GM23338 (cell line): ENCODE measurements around the gene RFX4. TPM values are rescaled to one million over a fixed set of nuclear protein-coding genes. Genes with fewer than 3 reads are reported as not detected.

Experiments used
- ATAC-seq: fragments of 200-7000 bp; cut with Tn5 transposase; 3 replicates; pipeline ENCODE4 v1.9.1; 2020
- DNase-seq: peaks from one replicate; pipeline ENCODE4 v3.0.0-alpha.2; 2015; ENCODE audit warnings: low spot score
- H2AFZ ChIP-seq: fragments of 200-600 bp; sonication (generic); 2 replicates; pipeline ENCODE4 v1.8.0; 2016; ENCODE audit warnings: antibody characterized with exemption, mild to moderate bottlenecking, moderate library complexity
- H3F3A ChIP-seq: fragments of 200-600 bp; sonication (generic); replicated peaks from 2 replicates; pipeline ENCODE4 v1.8.0; 2017; ENCODE audit warnings: antibody characterized with exemption, mixed run types, low read depth
- H3K27ac ChIP-seq: fragments of 200-600 bp; sonication (generic); 2 replicates; pipeline ENCODE4 v1.6.1; 2016; ENCODE audit warnings: low read depth
- H3K27me3 ChIP-seq: fragments of 200-600 bp; sonication (generic); 2 replicates; pipeline ENCODE4 v1.8.0; 2016; ENCODE audit warnings: mild to moderate bottlenecking, mixed run types, moderate library complexity; ENCODE audit not compliant: insufficient read depth
- H3K36me3 ChIP-seq: fragments of 200-600 bp; sonication (generic); 2 replicates; pipeline ENCODE4 v1.8.0; 2016; ENCODE audit warnings: mild to moderate bottlenecking; ENCODE audit not compliant: insufficient read depth
- H3K4me1 ChIP-seq: fragments of 200-600 bp; sonication (generic); 2 replicates; pipeline ENCODE4 v1.8.0; 2016; ENCODE audit warnings: mild to moderate bottlenecking, moderate library complexity; ENCODE audit not compliant: insufficient read depth
- H3K4me2 ChIP-seq: fragments of 200-600 bp; sonication (generic); 2 replicates; pipeline ENCODE4 v1.7.1; 2017; ENCODE audit warnings: mixed run types
- H3K4me3 ChIP-seq: fragments of 200-600 bp; sonication (generic); 2 replicates; pipeline ENCODE4 v1.6.1; 2016; ENCODE audit warnings: mixed run types
- H3K79me2 ChIP-seq: fragments of 200-600 bp; sonication (generic); replicated peaks from 2 replicates; pipeline ENCODE4 v1.8.0; 2017; ENCODE audit warnings: mild to moderate bottlenecking; ENCODE audit not compliant: insufficient read depth
- H3K9me2 ChIP-seq: fragments of 200-600 bp; sonication (generic); 2 replicates; pipeline ENCODE4 v1.8.0; 2017; ENCODE audit not compliant: insufficient read depth
- H4K20me1 ChIP-seq: fragments of 200-600 bp; sonication (generic); replicated peaks from 2 replicates; pipeline ENCODE4 v1.8.0; 2017; ENCODE audit warnings: mild to moderate bottlenecking; ENCODE audit not compliant: insufficient read depth
- H3K27ac Mint-ChIP-seq: 2 replicates; pipeline ENCODE4 v1.8.0; 2020; ENCODE audit warnings: inconsistent platforms, mild to moderate bottlenecking, moderate library complexity, mixed read lengths
- H3K27me3 Mint-ChIP-seq: 3 replicates; pipeline ENCODE4 v1.8.0; 2022; ENCODE audit warnings: low read depth, mild to moderate bottlenecking, moderate library complexity, mixed read lengths, inconsistent platforms; ENCODE audit not compliant: insufficient read depth, poor library complexity
- H3K36me3 Mint-ChIP-seq: 3 replicates; pipeline ENCODE4 v1.8.0; 2021; ENCODE audit warnings: low read depth, mild to moderate bottlenecking, inconsistent platforms, moderate library complexity, mixed read lengths
- H3K4me1 Mint-ChIP-seq: 3 replicates; pipeline ENCODE4 v1.8.0; 2020; ENCODE audit warnings: mild to moderate bottlenecking, inconsistent platforms, mixed read lengths
- H3K4me3 Mint-ChIP-seq: 3 replicates; pipeline ENCODE4 v1.8.0; 2021; ENCODE audit warnings: moderate library complexity, mild to moderate bottlenecking, inconsistent platforms, mixed read lengths
- H3K9me3 Mint-ChIP-seq: 3 replicates; pipeline ENCODE4 v1.8.0; 2020; ENCODE audit warnings: moderate library complexity, mild to moderate bottlenecking, inconsistent platforms, mixed read lengths
- CREB1 ChIP-seq: fragments of 250-450 bp; sonication (Bioruptor Pico); IDR thresholded peaks from 2 replicates; pipeline ENCODE4 v1.5.0; 2020; ENCODE audit warnings: low read depth, mild to moderate bottlenecking, moderate library complexity
- EZH2 ChIP-seq: fragments of 200-600 bp; sonication (generic); IDR thresholded peaks from one replicate; pipeline ENCODE4 v1.8.0; 2017; ENCODE audit warnings: antibody characterized with exemption, mild to moderate bottlenecking, low read depth; ENCODE audit not compliant: unreplicated experiment
- EZH2phosphoT487 ChIP-seq: fragments of 200-600 bp; sonication (generic); IDR thresholded peaks from one replicate; pipeline ENCODE4 v1.8.1; 2018; ENCODE audit warnings: antibody characterized with exemption; ENCODE audit not compliant: unreplicated experiment
- JUNB ChIP-seq: IDR thresholded peaks from one replicate; pipeline ENCODE4 v1.6.1; 2016; ENCODE audit warnings: antibody characterized with exemption; ENCODE audit not compliant: unreplicated experiment
- NANOG ChIP-seq: IDR thresholded peaks from 2 replicates; pipeline ENCODE4 v1.6.1; 2016; ENCODE audit warnings: antibody characterized with exemption, borderline replicate concordance
- POLR2AphosphoS5 ChIP-seq: IDR thresholded peaks from 2 replicates; pipeline ENCODE4 v1.6.1; 2016; ENCODE audit warnings: antibody characterized with exemption, low read depth
- STAT1 ChIP-seq: IDR thresholded peaks from one replicate; pipeline ENCODE4 v1.6.1; 2016; ENCODE audit warnings: antibody characterized with exemption; ENCODE audit not compliant: unreplicated experiment
- ZNF114 ChIP-seq: fragments of 250-450 bp; sonication (Bioruptor Pico); IDR thresholded peaks from 2 replicates; pipeline ENCODE4 v1.5.0; 2020; ENCODE audit warnings: mild to moderate bottlenecking, moderate library complexity
- ZNF331 ChIP-seq: fragments of 250-450 bp; sonication (Bioruptor Pico); IDR thresholded peaks from 2 replicates; pipeline ENCODE4 v1.5.0; 2020; ENCODE audit warnings: low read depth, mild to moderate bottlenecking, moderate library complexity
- polyA plus RNA-seq: library from polyadenylated mRNA; unstranded; fragments of >200 nt; fragmentation: Nextera tagmentation; extraction: Ambion mirVana; gene quantifications from 2 replicates; pipeline ENCODE4 v1.2.1, GENCODE V29; 2016
- total RNA-seq: library from RNA; depleted of rRNA; stranded (reverse); fragments of >200 nt; shearing (Covaris generic); gene quantifications from 2 replicates; pipeline ENCODE4 v1.2.3, GENCODE V29; 2014
- TF ChIP-seq, protein P1 (sequence below): IDR thresholded peaks from 2 replicates; pipeline ENCODE4 v1.6.1; 2016; ENCODE audit warnings: antibody characterized with exemption
- TF ChIP-seq, protein P2 (sequence below), 2 experiments: fragments of 200-600 bp in 1 of 2; sonication (generic) in 1 of 2; conservative IDR thresholded peaks; 2 replicates each; pipeline versions ENCODE4 v1.5.1 to v1.6.1; 2016 to 2017; ENCODE audit warnings: antibody characterized with exemption in 2 of 2, low read depth in 2 of 2, mild to moderate bottlenecking in 2 of 2, moderate library complexity in 1 of 2
- TF ChIP-seq, protein P3 (sequence below): IDR thresholded peaks from one replicate; pipeline ENCODE4 v1.6.1; 2018; ENCODE audit warnings: antibody characterized with exemption; ENCODE audit not compliant: unreplicated experiment
- TF ChIP-seq, protein P4 (sequence below): fragments of 250-450 bp; sonication (Bioruptor Pico); IDR thresholded peaks from 2 replicates; pipeline ENCODE4 v1.5.0; 2020; ENCODE audit warnings: mild to moderate bottlenecking, moderate library complexity

Gene RFX4
- total and polyA plus RNA-seq, 2 experiments from 2014 or later, result 0.23 TPM; not detected in 1

DNA sequence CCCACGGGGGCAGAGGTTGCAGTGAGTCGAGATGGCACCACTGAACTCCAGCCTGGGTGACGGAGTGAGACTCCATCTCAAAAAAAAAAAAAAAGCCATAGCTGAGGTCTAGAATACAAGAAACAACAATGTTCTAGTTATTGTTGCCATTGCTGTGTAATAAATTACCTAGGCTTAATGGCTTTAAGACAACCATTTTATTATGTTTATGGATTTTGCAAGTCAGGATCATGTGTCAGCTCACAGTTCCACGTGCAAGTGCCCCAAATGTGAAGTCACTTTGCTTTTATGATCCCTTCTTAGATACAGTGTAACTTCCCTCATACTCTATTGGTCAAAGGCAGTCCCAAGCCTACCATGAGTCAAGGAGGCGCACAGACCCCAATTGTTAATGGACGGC, 142.1 kb downstream of the RFX4 start:
- no peak for ATAC-seq
- Histone ChIP-seq H4K20me1 (no peaks in the 10 kb centered on the region), H3K9me2 (no peaks in the 10 kb centered on the region), H3K27ac (no peak overlapping the region), H2AFZ (no peak overlapping the region), H3K79me2 (no peaks in the 10 kb centered on the region), H3K4me3 (no peak overlapping the region), H3K36me3 (no peaks in the 10 kb centered on the region), H3K27me3 (no peaks in the 10 kb centered on the region), H3F3A (no peaks in the 10 kb centered on the region), H3K4me2 (no peak overlapping the region), H3K4me1 (no peaks in the 10 kb centered on the region)
- Mint-ChIP-seq H3K9me3 (no peaks in the 10 kb centered on the region), H3K4me3 (no peak overlapping the region), H3K27ac (no peak overlapping the region), H3K4me1 (peaks cover 19% of the 10 kb centered on the region), H3K36me3 (no peaks in the 10 kb centered on the region), H3K27me3 (peaks cover 2% of the 10 kb centered on the region)
- no peak for TF ChIP-seq ZNF114 (CRISPR knock-in tag)
- TF ChIP-seq, protein P1, sequence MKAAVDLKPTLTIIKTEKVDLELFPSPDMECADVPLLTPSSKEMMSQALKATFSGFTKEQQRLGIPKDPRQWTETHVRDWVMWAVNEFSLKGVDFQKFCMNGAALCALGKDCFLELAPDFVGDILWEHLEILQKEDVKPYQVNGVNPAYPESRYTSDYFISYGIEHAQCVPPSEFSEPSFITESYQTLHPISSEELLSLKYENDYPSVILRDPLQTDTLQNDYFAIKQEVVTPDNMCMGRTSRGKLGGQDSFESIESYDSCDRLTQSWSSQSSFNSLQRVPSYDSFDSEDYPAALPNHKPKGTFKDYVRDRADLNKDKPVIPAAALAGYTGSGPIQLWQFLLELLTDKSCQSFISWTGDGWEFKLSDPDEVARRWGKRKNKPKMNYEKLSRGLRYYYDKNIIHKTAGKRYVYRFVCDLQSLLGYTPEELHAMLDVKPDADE, result no peak
- no peak for TF ChIP-seq STAT1
- no peak for TF ChIP-seq POLR2AphosphoS5
- no peak for TF ChIP-seq ZNF331 (CRISPR knock-in tag)
- TF ChIP-seq, protein P2, sequence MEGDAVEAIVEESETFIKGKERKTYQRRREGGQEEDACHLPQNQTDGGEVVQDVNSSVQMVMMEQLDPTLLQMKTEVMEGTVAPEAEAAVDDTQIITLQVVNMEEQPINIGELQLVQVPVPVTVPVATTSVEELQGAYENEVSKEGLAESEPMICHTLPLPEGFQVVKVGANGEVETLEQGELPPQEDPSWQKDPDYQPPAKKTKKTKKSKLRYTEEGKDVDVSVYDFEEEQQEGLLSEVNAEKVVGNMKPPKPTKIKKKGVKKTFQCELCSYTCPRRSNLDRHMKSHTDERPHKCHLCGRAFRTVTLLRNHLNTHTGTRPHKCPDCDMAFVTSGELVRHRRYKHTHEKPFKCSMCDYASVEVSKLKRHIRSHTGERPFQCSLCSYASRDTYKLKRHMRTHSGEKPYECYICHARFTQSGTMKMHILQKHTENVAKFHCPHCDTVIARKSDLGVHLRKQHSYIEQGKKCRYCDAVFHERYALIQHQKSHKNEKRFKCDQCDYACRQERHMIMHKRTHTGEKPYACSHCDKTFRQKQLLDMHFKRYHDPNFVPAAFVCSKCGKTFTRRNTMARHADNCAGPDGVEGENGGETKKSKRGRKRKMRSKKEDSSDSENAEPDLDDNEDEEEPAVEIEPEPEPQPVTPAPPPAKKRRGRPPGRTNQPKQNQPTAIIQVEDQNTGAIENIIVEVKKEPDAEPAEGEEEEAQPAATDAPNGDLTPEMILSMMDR (conservative IDR thresholded peaks at IDR 0.05; ENCODE audit: low read depth in 2 of 2), result no peak
- no peak for TF ChIP-seq NANOG
- TF ChIP-seq JUNB, result no peak
- TF ChIP-seq, protein P3, sequence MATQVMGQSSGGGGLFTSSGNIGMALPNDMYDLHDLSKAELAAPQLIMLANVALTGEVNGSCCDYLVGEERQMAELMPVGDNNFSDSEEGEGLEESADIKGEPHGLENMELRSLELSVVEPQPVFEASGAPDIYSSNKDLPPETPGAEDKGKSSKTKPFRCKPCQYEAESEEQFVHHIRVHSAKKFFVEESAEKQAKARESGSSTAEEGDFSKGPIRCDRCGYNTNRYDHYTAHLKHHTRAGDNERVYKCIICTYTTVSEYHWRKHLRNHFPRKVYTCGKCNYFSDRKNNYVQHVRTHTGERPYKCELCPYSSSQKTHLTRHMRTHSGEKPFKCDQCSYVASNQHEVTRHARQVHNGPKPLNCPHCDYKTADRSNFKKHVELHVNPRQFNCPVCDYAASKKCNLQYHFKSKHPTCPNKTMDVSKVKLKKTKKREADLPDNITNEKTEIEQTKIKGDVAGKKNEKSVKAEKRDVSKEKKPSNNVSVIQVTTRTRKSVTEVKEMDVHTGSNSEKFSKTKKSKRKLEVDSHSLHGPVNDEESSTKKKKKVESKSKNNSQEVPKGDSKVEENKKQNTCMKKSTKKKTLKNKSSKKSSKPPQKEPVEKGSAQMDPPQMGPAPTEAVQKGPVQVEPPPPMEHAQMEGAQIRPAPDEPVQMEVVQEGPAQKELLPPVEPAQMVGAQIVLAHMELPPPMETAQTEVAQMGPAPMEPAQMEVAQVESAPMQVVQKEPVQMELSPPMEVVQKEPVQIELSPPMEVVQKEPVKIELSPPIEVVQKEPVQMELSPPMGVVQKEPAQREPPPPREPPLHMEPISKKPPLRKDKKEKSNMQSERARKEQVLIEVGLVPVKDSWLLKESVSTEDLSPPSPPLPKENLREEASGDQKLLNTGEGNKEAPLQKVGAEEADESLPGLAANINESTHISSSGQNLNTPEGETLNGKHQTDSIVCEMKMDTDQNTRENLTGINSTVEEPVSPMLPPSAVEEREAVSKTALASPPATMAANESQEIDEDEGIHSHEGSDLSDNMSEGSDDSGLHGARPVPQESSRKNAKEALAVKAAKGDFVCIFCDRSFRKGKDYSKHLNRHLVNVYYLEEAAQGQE, result no peak
- TF ChIP-seq EZH2phosphoT487, result no peak
- TF ChIP-seq CREB1, result no peak
- no peak for TF ChIP-seq EZH2
- TF ChIP-seq, protein P4, sequence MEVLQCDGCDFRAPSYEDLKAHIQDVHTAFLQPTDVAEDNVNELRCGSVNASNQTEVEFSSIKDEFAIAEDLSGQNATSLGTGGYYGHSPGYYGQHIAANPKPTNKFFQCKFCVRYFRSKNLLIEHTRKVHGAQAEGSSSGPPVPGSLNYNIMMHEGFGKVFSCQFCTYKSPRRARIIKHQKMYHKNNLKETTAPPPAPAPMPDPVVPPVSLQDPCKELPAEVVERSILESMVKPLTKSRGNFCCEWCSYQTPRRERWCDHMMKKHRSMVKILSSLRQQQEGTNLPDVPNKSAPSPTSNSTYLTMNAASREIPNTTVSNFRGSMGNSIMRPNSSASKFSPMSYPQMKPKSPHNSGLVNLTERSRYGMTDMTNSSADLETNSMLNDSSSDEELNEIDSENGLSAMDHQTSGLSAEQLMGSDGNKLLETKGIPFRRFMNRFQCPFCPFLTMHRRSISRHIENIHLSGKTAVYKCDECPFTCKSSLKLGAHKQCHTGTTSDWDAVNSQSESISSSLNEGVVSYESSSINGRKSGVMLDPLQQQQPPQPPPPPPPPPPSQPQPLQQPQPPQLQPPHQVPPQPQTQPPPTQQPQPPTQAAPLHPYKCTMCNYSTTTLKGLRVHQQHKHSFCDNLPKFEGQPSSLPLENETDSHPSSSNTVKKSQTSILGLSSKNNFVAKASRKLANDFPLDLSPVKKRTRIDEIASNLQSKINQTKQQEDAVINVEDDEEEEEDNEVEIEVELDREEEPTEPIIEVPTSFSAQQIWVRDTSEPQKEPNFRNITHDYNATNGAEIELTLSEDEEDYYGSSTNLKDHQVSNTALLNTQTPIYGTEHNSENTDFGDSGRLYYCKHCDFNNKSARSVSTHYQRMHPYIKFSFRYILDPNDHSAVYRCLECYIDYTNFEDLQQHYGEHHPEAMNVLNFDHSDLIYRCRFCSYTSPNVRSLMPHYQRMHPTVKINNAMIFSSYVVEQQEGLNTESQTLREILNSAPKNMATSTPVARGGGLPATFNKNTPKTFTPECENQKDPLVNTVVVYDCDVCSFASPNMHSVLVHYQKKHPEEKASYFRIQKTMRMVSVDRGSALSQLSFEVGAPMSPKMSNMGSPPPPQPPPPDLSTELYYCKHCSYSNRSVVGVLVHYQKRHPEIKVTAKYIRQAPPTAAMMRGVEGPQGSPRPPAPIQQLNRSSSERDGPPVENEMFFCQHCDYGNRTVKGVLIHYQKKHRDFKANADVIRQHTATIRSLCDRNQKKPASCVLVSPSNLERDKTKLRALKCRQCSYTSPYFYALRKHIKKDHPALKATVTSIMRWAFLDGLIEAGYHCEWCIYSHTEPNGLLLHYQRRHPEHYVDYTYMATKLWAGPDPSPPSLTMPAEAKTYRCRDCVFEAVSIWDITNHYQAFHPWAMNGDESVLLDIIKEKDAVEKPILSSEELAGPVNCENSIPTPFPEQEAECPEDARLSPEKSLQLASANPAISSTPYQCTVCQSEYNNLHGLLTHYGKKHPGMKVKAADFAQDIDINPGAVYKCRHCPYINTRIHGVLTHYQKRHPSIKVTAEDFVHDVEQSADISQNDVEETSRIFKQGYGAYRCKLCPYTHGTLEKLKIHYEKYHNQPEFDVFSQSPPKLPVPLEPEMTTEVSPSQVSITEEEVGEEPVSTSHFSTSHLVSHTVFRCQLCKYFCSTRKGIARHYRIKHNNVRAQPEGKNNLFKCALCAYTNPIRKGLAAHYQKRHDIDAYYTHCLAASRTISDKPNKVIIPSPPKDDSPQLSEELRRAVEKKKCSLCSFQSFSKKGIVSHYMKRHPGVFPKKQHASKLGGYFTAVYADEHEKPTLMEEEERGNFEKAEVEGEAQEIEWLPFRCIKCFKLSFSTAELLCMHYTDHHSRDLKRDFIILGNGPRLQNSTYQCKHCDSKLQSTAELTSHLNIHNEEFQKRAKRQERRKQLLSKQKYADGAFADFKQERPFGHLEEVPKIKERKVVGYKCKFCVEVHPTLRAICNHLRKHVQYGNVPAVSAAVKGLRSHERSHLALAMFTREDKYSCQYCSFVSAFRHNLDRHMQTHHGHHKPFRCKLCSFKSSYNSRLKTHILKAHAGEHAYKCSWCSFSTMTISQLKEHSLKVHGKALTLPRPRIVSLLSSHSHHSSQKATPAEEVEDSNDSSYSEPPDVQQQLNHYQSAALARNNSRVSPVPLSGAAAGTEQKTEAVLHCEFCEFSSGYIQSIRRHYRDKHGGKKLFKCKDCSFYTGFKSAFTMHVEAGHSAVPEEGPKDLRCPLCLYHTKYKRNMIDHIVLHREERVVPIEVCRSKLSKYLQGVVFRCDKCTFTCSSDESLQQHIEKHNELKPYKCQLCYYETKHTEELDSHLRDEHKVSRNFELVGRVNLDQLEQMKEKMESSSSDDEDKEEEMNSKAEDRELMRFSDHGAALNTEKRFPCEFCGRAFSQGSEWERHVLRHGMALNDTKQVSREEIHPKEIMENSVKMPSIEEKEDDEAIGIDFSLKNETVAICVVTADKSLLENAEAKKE (CRISPR knock-in tag), result no peak
- no peak for DNase-seq
